Measurements from ENCODE around the gene CUX1. TPM values are rescaled to one million over a fixed set of nuclear protein-coding genes. Genes with fewer than 3 reads are reported as not detected.
A peak's percentile ranks its signal among the peaks of the same experiment; 100 is the strongest.

Gene CUX1
- total and polyA plus RNA-seq, 12 donors, result 34.5 to 176 (median 145) TPM

DNA sequence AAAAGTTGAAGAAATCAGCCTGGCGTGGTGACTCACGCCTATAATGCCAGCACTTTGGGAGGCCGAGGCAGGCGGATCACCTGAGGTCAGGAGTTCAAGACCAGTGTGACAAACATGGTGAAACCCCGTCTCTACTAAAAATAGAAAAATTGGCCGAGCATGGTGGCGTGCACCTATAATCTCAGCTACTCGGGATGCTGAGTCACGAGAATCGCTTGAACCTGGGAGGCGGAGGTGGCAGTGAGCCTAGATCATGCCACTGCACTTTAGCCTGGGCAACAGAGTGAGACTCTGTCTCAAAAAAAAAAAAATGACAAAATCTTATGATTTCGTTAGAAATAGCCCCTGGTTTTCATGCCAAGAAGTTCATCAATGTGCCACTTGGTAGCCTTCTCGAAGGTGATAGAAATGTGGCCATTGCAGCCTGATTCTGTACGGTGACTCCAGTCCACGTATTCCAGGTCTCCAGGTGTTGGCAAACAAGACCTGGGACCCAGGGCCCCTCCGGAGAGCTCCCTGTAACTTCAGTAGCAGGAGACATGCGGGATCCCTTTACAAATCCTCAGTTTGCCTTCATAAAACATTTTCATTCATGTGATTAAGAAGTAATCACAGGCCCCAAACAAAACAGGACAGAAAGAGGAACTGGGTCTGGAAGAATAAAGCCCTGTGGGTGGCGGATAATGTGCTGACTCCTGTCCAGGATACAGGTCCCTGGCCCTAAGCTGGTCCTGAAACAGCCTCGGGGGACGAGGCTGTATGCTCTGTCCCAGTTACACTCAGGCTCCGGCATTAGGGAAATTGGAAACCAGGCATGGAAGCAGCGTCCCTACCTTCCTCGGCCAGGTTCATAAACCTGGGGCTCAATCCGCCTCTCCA lies 262.0 kb downstream of the CUX1 start:
- TF ChIP-seq, protein P1, sequence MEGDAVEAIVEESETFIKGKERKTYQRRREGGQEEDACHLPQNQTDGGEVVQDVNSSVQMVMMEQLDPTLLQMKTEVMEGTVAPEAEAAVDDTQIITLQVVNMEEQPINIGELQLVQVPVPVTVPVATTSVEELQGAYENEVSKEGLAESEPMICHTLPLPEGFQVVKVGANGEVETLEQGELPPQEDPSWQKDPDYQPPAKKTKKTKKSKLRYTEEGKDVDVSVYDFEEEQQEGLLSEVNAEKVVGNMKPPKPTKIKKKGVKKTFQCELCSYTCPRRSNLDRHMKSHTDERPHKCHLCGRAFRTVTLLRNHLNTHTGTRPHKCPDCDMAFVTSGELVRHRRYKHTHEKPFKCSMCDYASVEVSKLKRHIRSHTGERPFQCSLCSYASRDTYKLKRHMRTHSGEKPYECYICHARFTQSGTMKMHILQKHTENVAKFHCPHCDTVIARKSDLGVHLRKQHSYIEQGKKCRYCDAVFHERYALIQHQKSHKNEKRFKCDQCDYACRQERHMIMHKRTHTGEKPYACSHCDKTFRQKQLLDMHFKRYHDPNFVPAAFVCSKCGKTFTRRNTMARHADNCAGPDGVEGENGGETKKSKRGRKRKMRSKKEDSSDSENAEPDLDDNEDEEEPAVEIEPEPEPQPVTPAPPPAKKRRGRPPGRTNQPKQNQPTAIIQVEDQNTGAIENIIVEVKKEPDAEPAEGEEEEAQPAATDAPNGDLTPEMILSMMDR (IDR thresholded peaks at IDR 0.05), result no peak
- DNase-seq (no peak), ATAC-seq (peak in 4 of 8 donors; percentile 28 to 52 (median 37))
- peak overlapping the region in 5 of 10 donors; percentile 23 to 72 (median 55) for H3K27ac ChIP-seq
- peaks cover 0 to 31% (median 9%) of the 10 kb centered on the region in 9 donors for H3K4me1 ChIP-seq
- peaks cover 0 to 22% (median 0%) of the 10 kb centered on the region in 9 donors for H3K36me3 ChIP-seq
- peaks cover 0 to 17% (median 0%) of the 10 kb centered on the region in 11 donors for H3K9me3 ChIP-seq
- 62 to 76% methylated on average over 24 of the region's 24 CpGs for WGBS, 2 donors
- no peaks in the 10 kb centered on the region for H3K27me3 ChIP-seq
- intact Hi-C loops (cut with DNase I), result no loop called here
- H3K4me3 ChIP-seq, result no peak overlapping the region

DNA sequence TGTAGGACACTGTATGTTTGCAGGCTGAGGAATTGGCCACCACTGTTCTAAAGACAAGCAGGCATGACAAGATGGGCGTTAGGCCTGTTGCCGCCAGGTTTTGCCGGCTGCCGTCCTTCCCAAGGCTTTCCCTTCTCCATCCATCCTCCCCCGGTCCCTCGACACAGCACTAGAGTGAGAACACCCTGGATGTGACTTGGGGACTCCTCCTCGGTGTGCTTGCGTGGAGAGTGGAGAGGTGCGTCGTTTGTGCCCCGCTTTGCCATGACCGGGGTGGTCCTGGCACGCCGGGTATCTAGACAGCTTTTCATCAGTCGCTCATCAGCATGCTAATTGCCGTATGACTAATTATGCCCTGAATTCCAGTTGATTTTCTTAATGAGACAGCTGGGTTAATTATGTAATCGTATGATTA lies 262.6 kb downstream of the CUX1 start:
- H3K27ac ChIP-seq, result peak overlapping the region in 4 of 10 donors; percentile 23 to 72 (median 60)
- peaks cover 0 to 19% (median 0%) of the 10 kb centered on the region in 11 donors for H3K9me3 ChIP-seq
- peaks cover 0 to 21% (median 0%) of the 10 kb centered on the region in 9 donors for H3K36me3 ChIP-seq
- H3K4me3 ChIP-seq, result peak overlapping the region in 1 of 10 donors; percentile 20
- TF ChIP-seq, protein P1 (IDR thresholded peaks at IDR 0.05), result no peak
- H3K27me3 ChIP-seq, result no peaks in the 10 kb centered on the region
- DNase-seq (no peak), ATAC-seq (peak in 6 of 8 donors; percentile 13 to 43 (median 23))
- H3K4me1 ChIP-seq, result peaks cover 0 to 29% (median 9%) of the 10 kb centered on the region in 9 donors
- intact Hi-C loops (cut with DNase I), result no loop called here
- 83 to 85% methylated on average over 17 of the region's 17 CpGs for WGBS, 2 donors

DNA sequence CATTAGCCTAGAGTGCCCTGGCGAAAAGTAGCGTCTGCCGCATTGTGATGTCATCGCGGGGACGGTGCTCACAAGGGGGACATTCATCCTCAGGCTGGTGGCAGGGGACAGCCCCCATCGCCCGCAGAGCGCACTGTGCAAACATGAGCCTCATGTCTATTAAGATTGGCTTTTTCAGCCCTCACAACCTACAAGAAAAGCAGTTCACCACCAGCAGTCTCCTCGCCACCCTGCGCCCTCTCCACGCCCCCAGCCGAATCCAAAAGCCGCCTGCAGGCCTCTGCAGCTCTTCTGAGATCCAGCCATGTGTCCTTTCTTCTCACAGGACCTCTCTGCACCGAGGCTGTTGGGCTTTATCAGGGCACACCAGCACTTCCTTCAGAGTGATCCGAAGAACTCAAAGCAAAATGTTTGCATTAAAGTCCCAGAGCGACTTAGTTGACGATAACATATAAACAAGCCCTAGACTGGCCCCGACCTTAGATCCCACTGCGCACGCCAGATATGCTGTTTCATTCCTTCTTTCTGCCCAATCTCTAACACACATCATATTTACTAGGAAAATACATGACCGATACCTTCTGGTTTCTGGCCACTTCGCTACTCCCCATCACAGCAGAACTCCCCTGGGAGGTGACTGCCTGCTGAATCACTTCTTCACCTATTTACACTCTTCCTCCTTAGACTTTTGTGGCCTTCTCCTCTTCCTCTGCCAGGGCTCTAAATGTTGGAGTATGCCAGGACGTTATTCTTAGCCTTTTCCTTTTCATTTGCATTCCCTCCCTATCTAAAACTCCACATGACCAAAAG lies 263.2 kb downstream of the CUX1 start:
- ATAC-seq, result peak in 7 of 8 donors; percentile 16 to 86 (median 59)
- H3K9me3 ChIP-seq, result peaks cover 0 to 25% (median 0%) of the 10 kb centered on the region in 11 donors
- H3K4me1 ChIP-seq, result peaks cover 0 to 29% (median 9%) of the 10 kb centered on the region in 9 donors
- peak overlapping the region in 1 of 10 donors; percentile 20 for H3K4me3 ChIP-seq
- peak overlapping the region in 6 of 10 donors; percentile 6 to 72 (median 38) for H3K27ac ChIP-seq
- intact Hi-C loops (cut with DNase I), result no loop called here
- DNase-seq, result no peak
- no peaks in the 10 kb centered on the region for H3K27me3 ChIP-seq
- TF ChIP-seq, protein P1 (IDR thresholded peaks at IDR 0.05), result no peak
- WGBS, 2 donors, result 74 to 76% methylated on average over 24 of the region's 24 CpGs
- H3K36me3 ChIP-seq, result peaks cover 0 to 15% (median 0%) of the 10 kb centered on the region in 9 donors

DNA sequence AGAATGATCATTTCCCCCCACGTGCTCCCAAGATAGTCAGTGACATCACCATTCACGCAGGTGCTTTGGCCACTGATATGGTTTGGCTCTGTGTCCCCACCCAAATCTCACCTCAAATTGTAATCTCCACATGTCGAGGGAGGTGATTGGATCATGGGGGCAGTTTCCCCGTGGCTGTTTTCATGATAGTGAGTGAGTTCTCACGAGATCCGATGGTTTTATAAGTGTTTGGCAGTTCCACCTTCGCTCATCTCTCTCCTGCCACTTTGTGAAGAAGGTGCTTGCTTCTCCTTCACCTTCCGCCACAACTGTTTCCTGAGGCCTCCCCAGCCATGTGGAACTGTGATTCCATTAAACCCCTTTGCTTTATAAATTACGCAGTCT lies 263.8 kb downstream of the CUX1 start:
- intact Hi-C loops (cut with DNase I), result no loop called here

More for the DNA sequence above, 263.8 kb downstream of the CUX1 start:
- no peak overlapping the region for H3K4me3 ChIP-seq
- no peak for DNase-seq
- H3K4me1 ChIP-seq, result peaks cover 0 to 29% (median 9%) of the 10 kb centered on the region in 9 donors
- no peaks in the 10 kb centered on the region for H3K27me3 ChIP-seq
- WGBS, 2 donors, result 54 to 60% methylated on average over 9 of the region's 9 CpGs
- TF ChIP-seq, protein P1 (IDR thresholded peaks at IDR 0.05), result no peak
- peaks cover 0 to 13% (median 0%) of the 10 kb centered on the region in 9 donors for H3K36me3 ChIP-seq
- H3K27ac ChIP-seq, result peak overlapping the region in 3 of 10 donors; percentile 55 to 66 (median 58)
- peak in 1 of 8 donors; percentile 9 for ATAC-seq
- peaks cover 0 to 31% (median 0%) of the 10 kb centered on the region in 11 donors for H3K9me3 ChIP-seq

Data from heart right ventricle (tissue), 16 donors.